Activated naive CD4-positive, alpha-beta T cell treated with anti-CD3 and anti-CD28 coated beads, Interleukin-2, amount 10 ng/mL, durations not matched to agents 7 days and 5 days (primary cell): ENCODE measurements around the gene COX4I1.
"Not testable (repeated sequence)": the region's sequence is repeated elsewhere in the genome, so short reads cannot be mapped to it uniquely, and the experiment has no call there.

Experiments used
- CTCF ChIA-PET: fragments of 350-600 bp; sonication (Branson Sonifier 250); formaldehyde crosslinking; loops from one replicate; lab custom pipeline; 2021; ENCODE audit warnings: antibody characterized with exemption; lab: Charles Lee
- DNase-seq: peaks from one replicate; pipeline ENCODE4 v3.0.0-alpha.2; 2020
- H3K27ac Mint-ChIP-seq: one replicate; pipeline ENCODE4 v1.8.0; 2021; ENCODE audit warnings: mild to moderate bottlenecking, moderate library complexity, mixed read lengths
- H3K27me3 Mint-ChIP-seq: one replicate; pipeline ENCODE4 v1.8.0; 2021; ENCODE audit warnings: mild to moderate bottlenecking, mixed read lengths
- H3K36me3 Mint-ChIP-seq: one replicate; pipeline ENCODE4 v1.8.0; 2021; ENCODE audit warnings: mixed read lengths
- H3K4me1 Mint-ChIP-seq: one replicate; pipeline ENCODE4 v1.8.0; 2021; ENCODE audit warnings: mixed read lengths
- H3K4me3 Mint-ChIP-seq: one replicate; pipeline ENCODE4 v1.8.0; 2021; ENCODE audit warnings: mild to moderate bottlenecking, moderate library complexity, mixed read lengths
- H3K9me3 Mint-ChIP-seq: one replicate; pipeline ENCODE4 v1.8.0; 2021; ENCODE audit warnings: mixed read lengths

COX4I1 gene

GRCh38 chr16:85816159-85816558 lies 16.7 kb downstream of the COX4I1 start:
- H3K4me1 Mint-ChIP-seq, result peaks cover 4% of the 10 kb centered on the region
- no peak overlapping the region for H3K27ac Mint-ChIP-seq
- no peaks in the 10 kb centered on the region for H3K9me3 Mint-ChIP-seq
- H3K4me3 Mint-ChIP-seq, result no peak overlapping the region
- no peak for DNase-seq
- H3K27me3 Mint-ChIP-seq, result peaks cover 61% of the 10 kb centered on the region
- H3K36me3 Mint-ChIP-seq, result no peaks in the 10 kb centered on the region
- CTCF ChIA-PET, result interaction anchor here (0.6 kb wide), 1 partner anchor 59 kb away, joined by 3 read pairs; no protein-coding TSS in a partner anchor

GRCh38 chr16:85817195-85817594 lies 17.7 kb downstream of the COX4I1 start:
- H3K27ac Mint-ChIP-seq, CTCF ChIA-PET, H3K4me1 Mint-ChIP-seq, H3K36me3 Mint-ChIP-seq, H3K4me3 Mint-ChIP-seq, H3K9me3 Mint-ChIP-seq, DNase-seq: not testable (repeated sequence)
- peaks cover 55% of the 10 kb centered on the region for H3K27me3 Mint-ChIP-seq

GRCh38 chr16:85819245-85819644 lies 19.8 kb downstream of the COX4I1 start:
- H3K4me3 Mint-ChIP-seq, result no peak overlapping the region

GRCh38 chr16:85819771-85820170 lies 20.3 kb downstream of the COX4I1 start:
- no peak for DNase-seq
- Mint-ChIP-seq H3K4me1 (peaks cover 4% of the 10 kb centered on the region), H3K4me3 (no peak overlapping the region), H3K36me3 (no peaks in the 10 kb centered on the region), H3K27me3 (peaks cover 30% of the 10 kb centered on the region), H3K27ac (no peak overlapping the region), H3K9me3 (no peaks in the 10 kb centered on the region)
- CTCF ChIA-PET, result interaction anchor here (0.7 to 9.2 kb wide), 24 partner anchors 10 to 698 kb away, joined by 3 to 234 read pairs (median 4); partner anchors contain the start of gene IRF8

More at GRCh38 chr16:85819245-85819644, 19.8 kb downstream of the COX4I1 start:
- H3K36me3 Mint-ChIP-seq, result no peaks in the 10 kb centered on the region
- peak; percentile 93 for DNase-seq
- no peak overlapping the region for H3K27ac Mint-ChIP-seq
- peaks cover 35% of the 10 kb centered on the region for H3K27me3 Mint-ChIP-seq
- no peaks in the 10 kb centered on the region for H3K9me3 Mint-ChIP-seq
- peaks cover 4% of the 10 kb centered on the region for H3K4me1 Mint-ChIP-seq
- CTCF ChIA-PET, result interaction anchor here (0.7 to 9.2 kb wide), 24 partner anchors 9 to 698 kb away, joined by 3 to 234 read pairs (median 4); partner anchors contain the start of gene IRF8

GRCh38 chr16:85820604-85821372 lies 21.3 kb downstream of the COX4I1 start:
- H3K27me3 Mint-ChIP-seq, result peaks cover 29% of the 10 kb centered on the region
- no peak overlapping the region for H3K4me3 Mint-ChIP-seq
- H3K36me3 Mint-ChIP-seq, result no peaks in the 10 kb centered on the region
- H3K27ac Mint-ChIP-seq, result no peak overlapping the region
- no peaks in the 10 kb centered on the region for H3K9me3 Mint-ChIP-seq
- peaks cover 4% of the 10 kb centered on the region for H3K4me1 Mint-ChIP-seq
- no peak for DNase-seq
- CTCF ChIA-PET, result interaction anchor here (0.6 to 9.2 kb wide), 44 partner anchors 11 to 697 kb away, joined by 3 to 234 read pairs (median 5); no protein-coding TSS in a partner anchor

- Mint-ChIP-seq H3K9me3 (no peaks in the 10 kb centered on the region), H3K36me3 (no peaks in the 10 kb centered on the region), H3K27me3 (peaks cover 34% of the 10 kb centered on the region), H3K27ac (no peak overlapping the region), H3K4me1 (peaks cover 4% of the 10 kb centered on the region), H3K4me3 (no peak overlapping the region)
- peak; percentile 79 for DNase-seq
- CTCF ChIA-PET, result interaction anchor here (0.6 to 9.2 kb wide), 46 partner anchors 11 to 697 kb away, joined by 3 to 234 read pairs (median 5); partner anchors contain the start of gene IRF8
Measured at GRCh38 chr16:85821390-85822135, 22.1 kb downstream of the COX4I1 start.

- CTCF ChIA-PET, result interaction anchor here (0.9 to 9.2 kb wide), 28 partner anchors 12 to 696 kb away, joined by 3 to 234 read pairs (median 6); no protein-coding TSS in a partner anchor
- H3K9me3 Mint-ChIP-seq, result no peaks in the 10 kb centered on the region
- peaks cover 4% of the 10 kb centered on the region for H3K4me1 Mint-ChIP-seq
- H3K27ac Mint-ChIP-seq, result no peak overlapping the region
- no peak for DNase-seq
- H3K4me3 Mint-ChIP-seq, result no peak overlapping the region
- H3K27me3 Mint-ChIP-seq, result peaks cover 40% of the 10 kb centered on the region
- no peaks in the 10 kb centered on the region for H3K36me3 Mint-ChIP-seq
Measured at GRCh38 chr16:85822145-85822544, 22.6 kb downstream of the COX4I1 start.

GRCh38 chr16:85823328-85823920 lies 23.9 kb downstream of the COX4I1 start:
- Mint-ChIP-seq H3K27me3 (peaks cover 36% of the 10 kb centered on the region), H3K4me1 (peaks cover 4% of the 10 kb centered on the region), H3K4me3 (no peak overlapping the region), H3K27ac (no peak overlapping the region), H3K36me3 (no peaks in the 10 kb centered on the region), H3K9me3 (no peaks in the 10 kb centered on the region)
- CTCF ChIA-PET, result interaction anchor here (6.2 to 9.2 kb wide), 2 partner anchors 165 to 197 kb away, joined by 139 to 234 read pairs; no protein-coding TSS in a partner anchor
- no peak for DNase-seq

- Mint-ChIP-seq H3K9me3 (peaks cover 2% of the 10 kb centered on the region), H3K27me3 (peaks cover 40% of the 10 kb centered on the region), H3K27ac (no peak overlapping the region), H3K4me3 (no peak overlapping the region), H3K4me1 (peaks cover under 1% of the 10 kb centered on the region), H3K36me3 (no peaks in the 10 kb centered on the region)
- CTCF ChIA-PET, result interaction anchor here (0.6 to 9.2 kb wide), 3 partner anchors 46 to 196 kb away, joined by 3 to 234 read pairs (median 139); no protein-coding TSS in a partner anchor
- DNase-seq, result no peak
Measured at GRCh38 chr16:85824161-85825135, 25.0 kb downstream of the COX4I1 start.

- DNase-seq, result no peak
- H3K4me3 Mint-ChIP-seq, result no peak overlapping the region
- no peak overlapping the region for H3K27ac Mint-ChIP-seq
- CTCF ChIA-PET, result interaction anchor here (9.2 kb wide), 1 partner anchor 163 kb away, joined by 234 read pairs; no protein-coding TSS in a partner anchor
- H3K27me3 Mint-ChIP-seq, result peaks cover 41% of the 10 kb centered on the region
- H3K4me1 Mint-ChIP-seq, result no peaks in the 10 kb centered on the region
- peaks cover 2% of the 10 kb centered on the region for H3K9me3 Mint-ChIP-seq
- H3K36me3 Mint-ChIP-seq, result no peaks in the 10 kb centered on the region
Measured at GRCh38 chr16:85825326-85825725, 25.8 kb downstream of the COX4I1 start.

- CTCF ChIA-PET, result interaction anchor here (9.2 kb wide), 1 partner anchor 162 kb away, joined by 234 read pairs; no protein-coding TSS in a partner anchor
- Mint-ChIP-seq H3K4me3 (no peak overlapping the region), H3K36me3 (no peaks in the 10 kb centered on the region), H3K27me3 (peaks cover 43% of the 10 kb centered on the region), H3K27ac (no peak overlapping the region), H3K4me1 (no peaks in the 10 kb centered on the region), H3K9me3 (peaks cover 2% of the 10 kb centered on the region)
- no peak for DNase-seq
Measured at GRCh38 chr16:85826686-85827247, 27.3 kb downstream of the COX4I1 start.

- CTCF ChIA-PET, result no interaction called here
- Mint-ChIP-seq H3K4me3 (no peak overlapping the region), H3K27me3 (peaks cover 55% of the 10 kb centered on the region), H3K4me1 (no peaks in the 10 kb centered on the region), H3K9me3 (peaks cover 2% of the 10 kb centered on the region), H3K36me3 (no peaks in the 10 kb centered on the region), H3K27ac (no peak overlapping the region)
- no peak for DNase-seq
Measured at GRCh38 chr16:85828166-85828565, 28.7 kb downstream of the COX4I1 start.
